Activated CD8-positive, alpha-beta memory T cell treated with anti-CD3 and anti-CD28 coated beads, Interleukin-2, amount 50 U/mL, for 48 hours (primary cell): ENCODE results near the gene CLCA4.
"Not testable (repeated sequence)": the region's sequence is repeated elsewhere in the genome, so short reads cannot be mapped to it uniquely, and the experiment has no call there.

Experiments used
- DNase-seq: peaks from one replicate; pipeline ENCODE4 v3.0.0-alpha.2; 2020

Gene CLCA4

DNA sequence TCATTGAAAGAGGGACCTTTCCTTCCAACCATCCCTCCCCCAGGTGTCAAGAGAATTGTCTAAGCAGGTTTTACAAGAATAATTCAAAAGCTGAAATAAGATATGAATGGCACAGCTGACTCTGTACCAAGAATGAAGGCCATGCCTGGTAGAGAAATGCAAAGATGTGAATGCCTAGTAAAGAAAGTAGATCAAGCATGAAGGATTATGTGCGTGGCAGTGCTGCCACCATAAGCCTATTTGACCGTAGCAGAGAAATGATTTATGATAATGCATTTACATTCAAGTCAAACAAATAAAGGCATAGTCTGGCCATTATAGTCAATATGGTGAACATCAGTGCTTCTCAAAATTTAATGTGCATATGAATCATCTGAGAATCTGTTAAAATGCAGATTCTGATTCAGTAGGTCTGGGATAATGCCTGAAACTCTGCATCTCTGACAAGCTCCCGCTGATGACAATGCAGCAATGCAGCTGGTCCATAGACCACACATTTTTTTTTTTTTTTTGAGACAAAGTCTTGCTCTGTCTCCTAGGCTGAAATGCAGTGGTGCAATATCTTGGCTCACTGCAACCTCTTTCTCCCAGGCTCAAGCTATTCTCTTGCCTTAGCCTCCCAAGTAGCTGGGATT lies 16.6 kb upstream of the CLCA4 start:
- no peak for DNase-seq

DNA sequence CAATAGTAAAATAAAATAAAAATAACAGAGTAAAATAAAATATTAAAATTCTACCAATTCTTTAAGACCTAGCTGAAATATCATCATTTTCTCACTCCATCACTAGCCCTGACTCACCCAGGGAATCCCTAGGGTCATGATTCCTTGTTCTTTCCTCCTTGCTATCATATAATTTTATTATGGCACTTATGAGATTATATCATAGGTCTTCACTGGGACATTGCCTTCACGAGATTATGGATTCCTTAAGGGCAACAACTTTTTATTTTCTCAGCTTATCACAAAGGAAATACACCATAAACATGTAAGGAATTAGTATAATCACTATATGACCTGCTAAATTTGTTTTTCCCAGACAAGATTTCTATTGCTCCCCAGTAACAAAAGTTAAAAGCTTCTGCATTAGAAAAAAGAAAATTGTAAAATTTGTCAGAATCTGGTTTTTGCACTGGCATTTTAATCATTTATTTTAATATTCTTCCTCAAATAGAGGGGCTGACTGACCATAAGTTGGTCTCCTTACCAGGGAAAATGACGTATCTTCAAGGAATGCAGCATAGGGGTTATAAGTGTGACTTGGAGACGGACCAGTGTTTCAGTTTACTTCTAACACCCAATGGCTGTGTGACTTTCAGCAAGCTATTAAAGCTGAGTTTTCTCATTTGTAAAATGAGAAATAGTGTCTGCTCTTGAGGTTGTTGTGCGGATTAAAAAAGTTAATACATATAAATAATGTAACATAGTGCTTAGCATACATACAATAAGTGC lies 8.8 kb upstream of the CLCA4 start:
- no peak for DNase-seq

DNA sequence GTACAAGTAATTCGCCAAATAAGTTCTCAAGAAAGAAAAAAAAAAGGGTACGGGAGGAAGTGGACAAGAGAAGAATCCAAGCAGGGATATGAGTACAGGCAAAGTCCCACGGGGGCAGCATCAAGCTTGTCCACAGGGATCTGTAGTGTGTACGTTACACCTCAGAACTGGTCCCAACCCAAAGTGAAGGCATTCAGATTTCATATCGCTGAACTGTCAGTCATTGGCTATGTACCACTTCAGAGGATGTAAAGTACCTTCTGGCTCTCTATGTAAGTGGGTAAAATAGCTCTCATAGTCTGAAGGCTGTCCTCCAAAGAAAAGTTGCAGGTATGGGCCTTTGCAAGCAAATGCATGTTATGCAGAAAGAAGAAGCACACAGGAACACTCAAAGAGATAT lies 8.1 kb upstream of the CLCA4 start:
- no peak for DNase-seq

DNA sequence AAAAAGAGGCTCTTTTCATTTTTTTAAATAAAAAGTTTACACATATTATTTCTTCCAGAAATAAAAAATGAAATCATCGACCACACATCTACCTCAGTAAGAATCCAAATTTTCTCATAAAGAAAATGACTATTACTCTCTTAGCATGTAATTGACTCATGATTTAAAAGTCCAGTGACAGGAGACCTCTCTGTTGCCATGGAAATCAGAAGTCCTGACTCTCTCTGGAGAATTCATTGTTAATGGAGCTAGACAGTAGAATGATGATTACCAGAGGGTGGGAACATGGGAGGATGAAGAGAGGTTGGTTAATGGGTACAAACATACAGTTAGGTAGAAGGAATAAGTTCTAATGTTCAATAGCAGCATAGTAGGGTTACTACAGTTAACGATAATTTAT lies 5.0 kb upstream of the CLCA4 start:
- no peak for DNase-seq

DNA sequence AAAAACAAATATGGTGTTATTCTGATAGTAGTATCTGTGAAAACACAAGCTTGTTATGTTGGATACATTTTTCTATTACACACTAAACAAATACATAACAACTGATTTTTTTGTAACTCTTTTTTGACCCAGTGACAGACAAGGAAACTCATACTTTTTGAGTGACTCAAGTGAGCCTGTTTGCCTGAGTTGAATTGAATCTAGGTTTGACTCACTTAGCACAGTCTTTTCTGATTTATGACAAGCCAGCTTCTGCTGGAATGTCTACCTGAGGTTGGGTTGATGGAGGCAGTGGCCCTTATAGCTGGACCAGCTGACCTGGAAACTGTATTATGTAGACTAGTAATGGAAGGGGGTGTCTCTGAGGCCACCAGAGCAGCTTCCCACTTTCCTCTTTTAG lies 4.2 kb upstream of the CLCA4 start:
- DNase-seq, result no peak

DNA sequence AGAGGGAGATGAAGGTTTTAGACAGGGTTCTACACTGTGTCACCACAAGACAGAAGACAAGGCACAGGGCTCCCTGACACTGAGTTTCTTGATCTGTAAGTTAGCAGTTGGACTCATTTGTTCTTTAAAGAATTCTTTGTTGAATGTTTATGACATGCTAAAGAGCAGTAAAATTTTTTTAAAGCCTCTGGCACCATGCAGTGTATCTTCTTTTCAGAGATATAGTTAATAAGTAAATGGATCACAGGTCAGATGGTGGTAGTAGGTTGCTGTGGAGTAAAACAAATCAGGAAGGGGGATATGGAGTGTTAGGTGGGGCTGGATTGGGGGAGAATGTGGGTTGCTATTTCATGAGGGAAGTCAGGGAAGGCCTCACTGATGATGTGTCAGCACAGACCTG lies 2.0 kb downstream of the CLCA4 start:
- no peak for DNase-seq

DNA sequence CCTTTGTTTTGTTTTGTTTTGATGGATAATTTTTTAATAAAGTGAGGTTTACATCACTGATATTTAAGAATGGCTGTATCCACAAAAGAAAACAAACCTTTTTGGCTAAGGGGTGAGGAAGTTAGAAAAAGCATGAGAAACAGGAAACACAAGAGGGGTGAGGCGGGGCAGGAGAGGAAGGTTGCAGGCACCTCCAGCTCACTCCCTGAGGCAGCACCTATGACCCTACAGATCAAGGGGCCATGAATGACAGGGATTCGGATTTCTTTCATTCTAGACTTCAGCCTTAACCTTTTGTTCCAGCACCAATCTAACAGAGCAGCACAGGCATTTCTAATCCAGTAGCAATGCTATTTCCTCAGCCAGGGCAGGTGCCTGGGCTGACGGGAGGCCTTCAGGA lies 4.4 kb downstream of the CLCA4 start:
- no peak for DNase-seq

DNA sequence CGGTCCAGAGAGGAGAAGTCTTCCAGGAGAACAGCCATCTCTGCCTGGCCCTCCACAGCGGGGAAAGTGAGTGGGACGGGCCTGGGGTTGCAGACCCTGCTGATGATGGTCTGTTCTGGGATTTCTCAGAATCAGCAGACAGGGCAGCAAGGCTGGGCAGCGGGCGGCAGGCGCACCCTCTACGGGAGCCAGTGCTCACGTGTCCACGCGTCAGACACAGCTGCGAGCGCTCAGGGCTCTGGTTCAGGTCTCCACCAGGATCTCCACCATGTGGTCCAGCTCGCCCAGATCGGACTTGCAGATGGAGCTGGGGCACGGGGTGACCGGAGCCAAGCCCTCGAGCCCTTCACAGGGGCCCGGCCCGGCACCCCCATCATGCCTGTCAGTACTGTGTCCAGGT lies 5.5 kb downstream of the CLCA4 start:
- DNase-seq, result no peak

DNA sequence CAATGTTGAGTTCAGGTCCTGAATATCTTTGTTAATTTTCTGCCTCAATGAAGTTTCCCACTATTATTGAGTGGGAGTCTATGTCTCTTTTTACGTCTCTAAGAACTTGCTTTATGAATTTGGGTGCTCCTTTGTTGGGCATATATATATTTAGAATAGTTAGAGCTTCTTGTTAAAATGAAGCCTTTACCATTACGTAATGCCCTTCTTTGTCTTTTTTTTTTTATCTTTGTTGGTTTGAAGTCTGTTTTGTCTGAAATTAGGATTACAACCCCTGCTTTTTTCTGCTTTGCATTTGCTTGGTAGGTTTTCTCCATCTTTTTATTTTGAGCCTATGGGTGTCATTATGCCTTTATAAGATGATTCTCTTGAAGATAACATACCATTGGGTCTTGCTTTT lies 10.9 kb downstream of the CLCA4 start:
- DNase-seq, result no peak

DNA sequence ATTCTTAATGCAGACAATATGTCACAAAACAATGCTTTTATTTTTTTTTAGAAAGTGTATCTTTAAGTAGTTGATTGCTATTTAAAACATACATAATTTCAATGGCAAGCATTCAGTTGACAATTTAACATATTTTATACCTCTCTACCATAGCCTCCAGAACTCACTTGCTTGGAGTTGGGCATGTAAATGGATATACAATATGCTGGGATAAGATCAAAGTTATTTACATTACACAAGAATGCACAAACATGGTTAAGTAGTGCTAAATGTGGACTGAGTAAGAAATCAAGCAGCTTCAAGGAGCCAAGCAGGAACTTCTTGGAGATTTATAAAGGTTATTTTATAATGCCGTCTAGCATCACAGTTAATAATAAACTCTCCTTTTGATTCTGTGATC lies 17.0 kb downstream of the CLCA4 start:
- DNase-seq, result no peak

DNA sequence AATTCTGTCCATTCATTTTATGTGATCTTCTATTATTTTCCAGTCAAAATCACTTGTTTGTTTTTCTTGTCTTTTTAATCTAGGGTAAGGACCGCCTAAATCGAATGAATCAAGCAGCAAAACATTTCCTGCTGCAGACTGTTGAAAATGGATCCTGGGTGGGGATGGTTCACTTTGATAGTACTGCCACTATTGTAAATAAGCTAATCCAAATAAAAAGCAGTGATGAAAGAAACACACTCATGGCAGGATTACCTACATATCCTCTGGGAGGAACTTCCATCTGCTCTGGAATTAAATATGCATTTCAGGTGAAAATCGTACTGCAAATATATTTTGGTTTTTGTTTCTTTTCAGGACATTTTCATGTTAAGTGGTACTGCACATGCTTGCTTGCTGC lies 20.5 kb downstream of the CLCA4 start:
- DNase-seq, result no peak

DNA sequence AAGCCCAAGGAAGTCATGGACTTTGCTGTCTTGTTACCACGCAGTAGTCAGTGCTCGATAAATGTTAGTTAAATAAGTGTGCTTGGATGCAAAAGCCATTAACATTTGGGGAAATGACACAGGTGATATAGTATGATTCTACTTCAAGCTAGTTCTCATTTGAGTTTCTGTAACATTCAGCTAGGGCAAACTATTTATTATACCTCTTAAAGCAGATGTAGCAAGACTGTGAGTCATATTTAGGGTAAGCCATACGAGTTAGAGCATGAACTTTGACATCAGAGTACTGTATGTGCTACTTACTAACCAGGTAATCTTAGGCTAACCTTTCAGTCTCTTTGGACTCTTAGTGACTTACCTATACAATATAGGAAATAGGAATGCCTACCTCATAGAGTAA lies 21.0 kb downstream of the CLCA4 start:
- no peak for DNase-seq

DNA sequence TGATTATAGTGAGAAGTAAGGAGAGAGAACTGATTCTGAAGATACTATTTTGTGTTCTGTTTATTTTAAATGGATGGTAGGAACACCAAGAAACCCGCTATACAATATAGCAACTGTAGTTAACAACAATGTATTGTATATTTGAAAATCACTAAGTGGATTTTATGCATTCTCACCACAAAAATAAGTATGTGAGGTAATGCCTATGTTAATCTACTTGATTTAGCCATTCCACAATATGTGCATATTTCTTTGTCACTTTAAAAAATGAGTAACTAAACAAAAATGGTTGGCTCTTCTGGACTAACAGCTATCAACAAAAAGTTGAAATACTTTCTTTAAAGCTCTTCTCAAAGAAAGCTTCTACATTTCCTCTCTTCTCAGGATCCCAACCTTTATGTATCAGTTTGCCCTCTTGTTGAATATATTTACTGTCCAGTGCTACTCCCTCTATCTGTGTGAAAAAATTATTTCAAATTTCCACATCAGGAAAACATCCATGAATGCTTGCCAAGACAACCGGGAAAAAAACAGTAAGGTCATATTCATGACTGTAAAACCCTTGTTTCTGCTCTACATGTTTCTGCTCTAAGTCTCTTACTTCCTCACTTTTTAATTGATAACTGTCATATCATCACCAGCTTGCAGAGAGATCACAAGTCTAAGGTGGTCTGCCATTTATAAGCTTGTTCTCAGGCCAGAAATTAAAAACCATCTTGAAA lies 27.0 kb downstream of the CLCA4 start:
- DNase-seq, result no peak

DNA sequence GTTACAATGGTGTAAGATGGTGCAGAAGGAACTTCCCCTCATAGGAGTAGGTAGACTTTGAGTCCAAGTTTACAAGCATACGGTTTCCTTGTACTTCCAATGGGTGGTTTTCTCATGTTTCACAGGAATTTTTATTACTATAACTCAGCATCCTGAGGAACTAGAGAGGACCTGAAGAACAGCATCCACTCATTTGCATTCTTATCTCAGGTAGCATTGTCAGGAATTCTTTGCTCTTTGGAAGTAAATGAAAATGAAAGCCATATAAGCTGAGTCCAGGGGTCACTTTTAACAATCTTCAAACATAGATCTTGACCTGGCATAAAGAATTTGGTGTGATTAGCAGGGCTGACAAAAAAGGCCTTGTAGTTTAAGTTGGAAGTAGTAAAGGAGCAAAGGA lies 34.4 kb downstream of the CLCA4 start:
- DNase-seq, result no peak

DNA sequence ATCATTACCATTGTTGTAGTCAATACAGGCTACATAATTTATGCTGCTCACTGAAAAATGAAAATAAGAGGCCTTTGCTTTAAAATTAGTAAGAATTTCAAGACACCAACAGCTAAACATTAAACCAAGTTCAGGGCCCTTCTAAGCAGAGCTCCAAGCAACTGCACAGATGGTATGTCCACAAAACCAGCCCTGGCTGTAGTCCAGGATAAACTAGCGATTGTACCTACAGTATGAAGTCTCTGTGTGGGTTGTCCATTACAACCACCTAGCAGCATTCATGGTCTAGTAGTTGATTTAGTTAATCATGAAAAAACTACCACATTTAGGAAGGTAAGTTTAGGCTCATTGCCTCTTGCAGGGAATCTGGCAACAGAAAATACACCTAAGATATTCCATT lies 35.3 kb downstream of the CLCA4 start:
- no peak for DNase-seq

DNA sequence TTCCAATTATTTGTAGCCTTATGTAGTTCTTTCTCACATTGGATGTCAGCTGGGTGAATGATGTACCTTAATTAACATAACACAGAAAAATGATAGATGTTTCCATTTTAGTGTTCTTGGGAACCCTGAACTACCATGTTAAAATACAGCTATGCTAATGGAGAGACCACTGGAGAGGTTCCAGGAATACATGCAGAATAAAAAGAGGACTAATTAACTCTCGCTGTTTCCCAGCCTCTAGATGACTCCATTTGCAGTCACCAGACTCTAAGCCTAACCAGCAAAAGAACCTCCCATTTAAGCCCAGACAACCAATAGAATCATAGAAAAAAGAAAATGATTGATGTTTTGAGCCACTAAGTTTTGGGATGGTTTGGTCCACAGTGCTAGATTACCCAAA lies 36.2 kb downstream of the CLCA4 start:
- DNase-seq, result no peak

DNA sequence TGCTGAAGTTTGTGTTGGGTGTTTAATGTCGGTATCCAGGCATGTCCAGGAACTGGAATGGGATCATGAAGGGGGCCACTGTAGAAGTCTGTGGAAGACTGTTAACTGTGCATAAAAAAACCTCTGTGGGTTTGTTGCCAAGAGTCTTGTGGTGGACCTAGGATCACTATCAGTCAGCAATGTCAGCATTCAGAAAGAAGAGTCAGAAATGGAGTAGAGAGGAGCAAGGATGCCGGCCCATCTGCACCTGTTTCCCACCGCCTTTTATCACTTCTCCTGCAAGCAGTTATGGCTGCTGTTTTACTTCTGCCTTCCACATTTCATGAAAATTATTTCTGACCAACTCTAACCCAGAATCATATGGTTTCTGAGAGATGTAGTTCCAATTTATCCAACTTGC lies 36.7 kb downstream of the CLCA4 start:
- no peak for DNase-seq

DNA sequence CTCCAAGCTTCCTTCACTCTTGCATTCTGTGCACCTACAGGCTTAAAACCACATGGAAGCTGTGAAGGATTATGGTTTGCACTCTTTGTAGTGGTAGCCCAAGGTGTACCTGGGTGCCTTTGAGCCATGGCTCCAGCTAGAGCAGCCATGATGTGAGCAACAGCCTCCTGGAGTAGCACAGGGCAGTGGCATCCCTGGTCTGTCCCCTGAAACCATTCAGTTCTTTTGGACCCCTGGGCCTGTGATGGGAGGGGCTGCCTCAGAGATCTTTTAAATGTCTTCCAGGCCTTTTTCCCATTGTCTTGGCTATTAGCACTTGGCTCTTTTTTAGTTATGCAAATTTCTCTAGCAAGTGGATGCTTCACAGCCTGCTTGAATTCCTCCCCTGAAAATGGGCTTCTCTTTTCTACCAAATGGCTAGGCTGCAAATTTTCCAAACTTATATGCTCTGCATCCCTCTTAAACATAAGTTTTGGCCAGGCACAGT lies 47.4 kb downstream of the CLCA4 start:
- DNase-seq, result no peak

DNA sequence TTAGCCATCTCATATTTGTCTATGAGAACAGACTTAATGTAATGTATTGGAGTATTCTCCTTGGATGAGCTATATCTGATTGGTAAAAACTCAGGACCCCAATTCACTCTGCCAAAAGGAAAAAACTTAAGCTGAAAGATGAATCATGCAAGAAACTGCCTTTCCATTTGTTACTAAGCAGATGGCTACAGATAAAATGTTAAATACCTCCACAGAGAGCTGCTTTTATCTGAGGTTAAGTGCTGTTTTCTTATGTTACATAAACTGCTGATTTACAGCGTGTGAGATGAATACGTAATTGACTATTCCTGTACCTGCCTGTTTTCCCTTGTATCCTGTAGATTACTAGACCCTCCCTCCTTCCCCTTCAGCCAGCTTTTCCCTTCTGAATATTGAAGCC lies 49.3 kb downstream of the CLCA4 start:
- DNase-seq, result no peak

DNA sequence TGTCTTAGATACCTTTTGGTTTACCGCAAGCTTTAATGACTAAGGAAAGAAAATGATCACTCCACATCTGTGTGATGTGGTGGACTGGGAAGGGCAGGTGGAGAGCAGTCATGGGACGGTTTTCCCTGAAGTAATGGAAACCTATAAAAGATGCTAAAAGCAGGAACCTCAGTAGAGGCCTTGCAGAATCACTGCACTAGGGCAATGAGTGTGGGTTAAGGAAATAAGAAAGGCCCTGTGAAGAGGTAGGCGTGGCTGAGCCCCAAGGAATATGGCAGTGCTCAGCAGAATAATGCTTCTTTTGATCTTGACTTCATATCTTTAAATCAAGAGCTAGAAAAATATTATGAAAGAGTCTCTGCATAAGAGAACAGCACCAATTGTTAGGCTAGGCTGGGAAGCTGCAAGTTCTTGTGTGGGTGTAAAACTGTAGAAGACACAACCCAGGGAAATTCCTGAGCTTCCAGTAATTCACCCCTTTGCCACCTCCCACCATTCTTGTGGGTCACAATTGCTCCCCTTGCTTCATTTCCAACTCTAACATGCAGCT lies 49.9 kb downstream of the CLCA4 start:
- no peak for DNase-seq

DNA sequence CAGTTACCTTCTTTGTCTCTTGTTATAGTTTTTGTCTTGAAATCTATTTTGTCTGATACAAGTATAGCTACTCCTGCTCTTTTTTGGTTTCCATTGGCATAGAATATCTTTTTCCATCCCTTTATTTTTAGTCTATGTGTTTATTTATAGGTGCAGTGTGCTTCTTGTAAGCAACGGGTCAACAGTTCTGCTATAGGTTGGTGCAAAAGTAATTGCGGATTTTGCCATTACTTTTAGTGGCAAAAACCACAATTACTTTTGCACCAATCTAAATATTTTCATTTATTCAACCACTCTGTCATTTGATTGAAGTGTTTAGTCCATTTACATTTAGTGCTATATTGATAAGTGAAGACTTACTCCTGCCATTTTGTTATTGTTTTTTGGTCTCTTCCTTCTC lies 59.2 kb downstream of the CLCA4 start:
- DNase-seq, result not testable (repeated sequence)

DNA sequence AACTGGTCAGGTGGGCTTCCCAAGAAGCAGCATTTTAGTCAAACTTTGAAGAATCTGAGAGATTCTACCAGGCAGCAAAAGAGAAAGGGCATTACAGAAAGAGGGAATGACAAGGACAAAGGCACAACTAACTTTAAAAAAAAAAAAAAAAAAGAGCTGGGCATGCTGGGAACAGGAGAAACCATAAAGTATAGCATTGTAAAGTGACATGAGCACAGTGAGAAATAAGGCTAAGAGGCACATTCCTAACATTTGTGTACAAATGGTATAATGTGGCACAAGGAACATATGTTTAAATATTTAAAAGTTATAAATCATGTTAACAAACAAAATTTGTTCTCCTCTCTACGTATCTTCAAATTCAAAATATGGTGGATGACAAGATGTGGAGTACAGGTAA lies 69.6 kb downstream of the CLCA4 start:
- no peak for DNase-seq

DNA sequence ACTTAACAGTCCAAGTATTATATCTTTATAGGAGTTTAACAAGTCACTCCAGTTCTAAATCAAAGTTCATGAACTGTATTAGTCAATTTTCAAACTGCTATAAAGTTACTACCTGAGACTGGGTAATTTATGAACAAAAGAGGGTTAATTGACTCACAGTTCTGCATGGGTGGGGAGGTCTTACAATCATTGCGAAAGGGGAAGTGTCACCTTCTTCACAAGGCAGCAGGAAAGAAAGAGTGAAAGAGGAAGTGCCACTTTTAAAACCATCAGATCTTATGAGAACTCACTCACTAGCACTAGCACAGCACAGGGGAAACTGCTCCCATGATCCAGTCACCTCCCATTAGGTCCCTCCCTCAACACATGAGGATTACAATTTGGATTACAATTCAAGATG lies 70.0 kb downstream of the CLCA4 start:
- DNase-seq, result no peak

DNA sequence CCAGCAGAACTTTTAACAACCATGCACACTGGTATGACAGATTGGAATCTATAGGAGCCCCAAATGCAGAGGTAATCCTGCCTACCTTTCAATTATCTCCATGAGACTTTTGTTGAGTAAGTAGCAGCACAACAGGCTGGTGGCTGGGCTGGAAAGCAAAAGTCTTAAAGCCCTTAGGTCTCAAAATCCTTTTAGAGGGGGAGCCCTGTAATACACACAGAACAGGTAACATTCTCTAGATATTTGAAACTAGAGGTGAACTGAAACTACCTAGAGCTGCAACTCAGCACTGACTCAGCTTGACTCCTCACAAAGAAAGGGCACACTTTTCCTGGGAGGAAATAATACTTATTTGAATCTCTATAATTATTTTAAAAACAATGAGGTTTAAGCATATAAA lies 71.5 kb downstream of the CLCA4 start:
- DNase-seq, result no peak
